ENCODE data around the gene ATP6V0D1.
A peak's percentile ranks its signal among the peaks of the same experiment; 100 is the strongest.

The ATP6V0D1 gene

DNA sequence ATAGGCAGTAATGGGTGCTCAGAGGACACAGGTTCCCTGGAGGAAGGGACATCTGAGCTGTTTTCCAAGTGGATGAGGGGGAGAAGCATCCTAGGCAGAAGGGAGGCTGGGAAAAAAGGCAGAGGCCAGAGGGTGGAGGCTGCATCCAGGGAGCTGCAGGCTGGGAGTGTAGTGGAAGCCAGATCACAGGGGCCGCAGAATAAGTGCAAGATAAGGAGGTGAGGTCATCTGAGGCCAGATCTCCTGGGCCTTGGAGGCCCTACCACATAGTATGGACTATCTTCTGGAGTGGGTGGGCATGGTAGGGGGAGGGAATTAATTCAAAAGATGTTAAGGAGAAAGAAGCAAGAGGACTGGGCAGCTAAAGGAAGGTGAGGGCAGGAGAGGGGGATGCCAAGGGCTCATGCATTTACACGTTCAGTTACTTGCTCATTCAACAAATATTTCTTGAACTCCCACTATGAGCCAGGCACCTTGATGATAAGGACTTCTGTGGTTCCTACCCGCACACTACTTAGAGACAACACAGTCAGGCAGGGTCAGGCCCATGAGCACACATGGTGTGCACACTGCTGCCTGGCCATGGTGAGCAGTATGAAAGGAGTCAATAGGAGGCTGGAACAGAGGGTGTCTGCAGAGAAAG is 45.3 kb upstream of the ATP6V0D1 start:
- TF ChIP-seq, protein P1, sequence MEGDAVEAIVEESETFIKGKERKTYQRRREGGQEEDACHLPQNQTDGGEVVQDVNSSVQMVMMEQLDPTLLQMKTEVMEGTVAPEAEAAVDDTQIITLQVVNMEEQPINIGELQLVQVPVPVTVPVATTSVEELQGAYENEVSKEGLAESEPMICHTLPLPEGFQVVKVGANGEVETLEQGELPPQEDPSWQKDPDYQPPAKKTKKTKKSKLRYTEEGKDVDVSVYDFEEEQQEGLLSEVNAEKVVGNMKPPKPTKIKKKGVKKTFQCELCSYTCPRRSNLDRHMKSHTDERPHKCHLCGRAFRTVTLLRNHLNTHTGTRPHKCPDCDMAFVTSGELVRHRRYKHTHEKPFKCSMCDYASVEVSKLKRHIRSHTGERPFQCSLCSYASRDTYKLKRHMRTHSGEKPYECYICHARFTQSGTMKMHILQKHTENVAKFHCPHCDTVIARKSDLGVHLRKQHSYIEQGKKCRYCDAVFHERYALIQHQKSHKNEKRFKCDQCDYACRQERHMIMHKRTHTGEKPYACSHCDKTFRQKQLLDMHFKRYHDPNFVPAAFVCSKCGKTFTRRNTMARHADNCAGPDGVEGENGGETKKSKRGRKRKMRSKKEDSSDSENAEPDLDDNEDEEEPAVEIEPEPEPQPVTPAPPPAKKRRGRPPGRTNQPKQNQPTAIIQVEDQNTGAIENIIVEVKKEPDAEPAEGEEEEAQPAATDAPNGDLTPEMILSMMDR (IDR thresholded peaks at IDR 0.05), result no peak

DNA sequence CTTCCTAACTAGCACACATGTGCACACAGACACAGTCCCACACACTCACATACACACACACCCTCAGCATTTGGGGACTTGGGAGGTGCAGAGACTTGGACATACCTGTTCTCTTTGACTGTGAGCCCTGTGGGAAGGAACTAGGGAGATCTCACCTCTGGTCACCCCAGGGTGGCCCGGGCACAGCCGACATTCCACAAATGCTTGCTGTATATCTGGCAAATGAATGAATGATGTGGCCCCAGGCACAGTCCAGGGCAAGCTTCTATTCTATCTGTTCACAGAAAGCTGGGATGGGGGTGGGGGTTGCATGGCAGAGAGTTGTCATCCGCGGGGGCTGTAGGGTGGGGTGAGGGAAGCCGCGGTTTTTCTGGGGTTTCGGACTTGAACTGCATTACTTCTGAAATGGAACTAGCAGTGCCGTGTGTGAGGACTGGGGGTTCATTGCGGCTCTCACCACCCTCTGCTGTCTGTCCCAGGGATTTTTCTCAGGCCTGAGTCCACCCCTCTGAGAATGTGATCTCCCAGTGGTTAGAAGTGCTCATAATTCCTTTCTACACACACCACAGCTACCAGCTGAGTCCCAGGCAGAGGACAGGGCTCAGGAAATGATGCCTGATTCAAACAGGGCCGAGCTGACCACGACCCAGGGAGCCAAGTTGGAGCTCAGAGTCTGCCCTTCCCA is 44.4 kb upstream of the ATP6V0D1 start:
- Histone ChIP-seq H3K4me1 (ENCODE audit: control insufficient read depth in 1 of 2, insufficient read depth in 1 of 2, low read depth in 1 of 2, low read length in 1 of 2) (peaks cover 25 to 31% of the 10 kb centered on the region in 2 experiments), H3K27ac (no peak overlapping the region), H3K9me3 (no peaks in the 10 kb centered on the region), H3K36me3 (no peaks in the 10 kb centered on the region), H3K27me3 (no peaks in the 10 kb centered on the region), H3K4me3 (ENCODE audit: low read depth in 1 of 2, low read length in 1 of 2) (no peak overlapping the region)
- TF ChIP-seq, protein P1 (IDR thresholded peaks at IDR 0.05), result no peak

More for the DNA sequence above, 45.3 kb upstream of the ATP6V0D1 start:
- H3K36me3 ChIP-seq, result no peaks in the 10 kb centered on the region
- H3K27ac ChIP-seq, result no peak overlapping the region
- H3K4me3 ChIP-seq (ENCODE audit: low read depth in 1 of 2, low read length in 1 of 2), result no peak overlapping the region
- no peaks in the 10 kb centered on the region for H3K27me3 ChIP-seq
- H3K9me3 ChIP-seq, result no peaks in the 10 kb centered on the region
- peaks cover 34% of the 10 kb centered on the region in 2 experiments for H3K4me1 ChIP-seq (ENCODE audit: control insufficient read depth in 1 of 2, insufficient read depth in 1 of 2, low read depth in 1 of 2, low read length in 1 of 2)

DNA sequence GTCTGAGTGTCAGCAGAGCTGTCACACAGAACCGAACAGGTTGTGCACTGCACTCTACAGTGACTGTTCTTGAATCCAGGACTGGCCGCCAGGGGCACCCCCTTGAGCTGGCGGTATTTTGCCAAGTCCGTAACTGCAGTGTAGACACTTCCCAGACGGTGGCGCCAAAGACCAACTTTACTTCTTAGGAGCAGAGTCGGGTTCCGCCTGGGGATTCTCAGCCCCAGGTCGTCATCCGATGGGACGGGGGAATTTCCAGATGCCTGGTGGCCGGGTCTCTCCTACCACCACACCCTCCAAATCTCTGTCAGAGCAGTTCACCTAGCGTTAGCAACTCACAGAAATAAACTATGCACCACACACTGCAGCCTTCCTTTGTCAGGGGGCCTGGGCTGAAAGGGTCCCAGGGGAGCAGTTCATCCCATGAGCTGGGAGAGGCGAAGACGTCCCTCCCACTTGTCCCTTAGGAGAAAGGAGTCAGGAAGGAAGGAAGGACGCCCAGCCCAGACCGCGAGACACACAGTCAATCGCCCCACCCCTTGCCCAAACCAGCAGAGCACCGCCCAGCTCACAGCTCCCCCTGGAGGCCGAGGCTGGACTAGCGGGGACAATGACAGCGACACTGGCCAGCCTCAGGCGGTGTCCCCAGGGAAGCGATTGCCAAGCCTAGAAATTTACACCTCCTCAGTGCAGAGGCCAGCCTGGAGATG is 40.3 kb upstream of the ATP6V0D1 start:
- Histone ChIP-seq H3K4me1 (ENCODE audit: control insufficient read depth in 1 of 2, insufficient read depth in 1 of 2, low read depth in 1 of 2, low read length in 1 of 2) (peaks cover 12 to 14% of the 10 kb centered on the region in 2 experiments), H3K9me3 (no peaks in the 10 kb centered on the region), H3K36me3 (no peaks in the 10 kb centered on the region), H3K4me3 (ENCODE audit: low read depth in 1 of 2, low read length in 1 of 2) (peak overlapping the region; percentile 68 to 74), H3K27ac (peak overlapping the region; percentile 98), H3K27me3 (no peaks in the 10 kb centered on the region)
- TF ChIP-seq, protein P1 (IDR thresholded peaks at IDR 0.05), result peak; percentile 94

DNA sequence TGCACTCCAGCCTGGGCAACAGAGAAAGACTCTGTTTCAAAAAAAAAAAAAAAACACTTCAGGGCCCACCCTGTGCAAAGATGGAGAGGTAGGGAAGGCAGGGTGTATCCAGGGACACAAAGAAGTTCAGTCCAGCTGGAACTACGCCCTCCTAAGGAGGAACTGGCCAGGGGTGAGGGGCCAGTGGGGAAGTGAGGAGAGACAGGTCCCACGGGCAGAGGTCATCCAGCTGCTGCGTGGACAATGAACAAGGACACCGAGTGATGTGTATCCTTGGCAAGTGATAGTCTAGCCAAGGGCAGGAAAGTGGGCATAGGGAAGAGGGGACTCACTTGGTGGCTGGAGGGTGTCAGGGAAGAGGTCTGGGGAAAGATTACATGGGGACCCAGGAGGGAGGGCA is 38.3 kb upstream of the ATP6V0D1 start:
- TF ChIP-seq, protein P1 (IDR thresholded peaks at IDR 0.05), result no peak
- H3K9me3 ChIP-seq, result no peaks in the 10 kb centered on the region
- peaks cover 19 to 22% of the 10 kb centered on the region in 2 experiments for H3K4me1 ChIP-seq (ENCODE audit: control insufficient read depth in 1 of 2, insufficient read depth in 1 of 2, low read depth in 1 of 2, low read length in 1 of 2)
- no peak overlapping the region for H3K4me3 ChIP-seq (ENCODE audit: low read depth in 1 of 2, low read length in 1 of 2)
- no peak overlapping the region for H3K27ac ChIP-seq
- no peaks in the 10 kb centered on the region for H3K36me3 ChIP-seq
- no peaks in the 10 kb centered on the region for H3K27me3 ChIP-seq

DNA sequence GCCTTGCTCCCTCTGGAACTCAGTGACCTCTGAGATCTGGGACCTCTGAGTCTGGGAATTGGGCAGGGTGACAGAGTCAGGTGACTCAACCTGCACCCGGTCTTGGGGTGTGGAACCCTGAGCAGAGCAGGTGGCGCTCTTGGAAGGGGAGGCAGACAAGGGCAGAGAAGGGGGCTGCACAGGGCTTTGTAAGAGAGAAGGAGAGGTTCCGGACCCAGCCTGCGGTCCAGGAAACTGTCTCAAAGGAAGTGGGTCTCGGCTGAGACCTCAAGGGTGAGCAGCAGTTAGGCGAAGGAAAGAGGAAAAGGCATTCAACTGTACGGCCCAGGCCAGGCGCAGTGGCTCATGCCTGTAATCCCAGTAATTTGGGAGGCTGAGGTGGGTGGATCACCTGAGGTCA is 37.7 kb upstream of the ATP6V0D1 start:
- Histone ChIP-seq H3K27me3 (no peaks in the 10 kb centered on the region), H3K4me1 (ENCODE audit: control insufficient read depth in 1 of 2, insufficient read depth in 1 of 2, low read depth in 1 of 2, low read length in 1 of 2) (peaks cover 24 to 27% of the 10 kb centered on the region in 2 experiments), H3K36me3 (no peaks in the 10 kb centered on the region), H3K9me3 (no peaks in the 10 kb centered on the region), H3K4me3 (ENCODE audit: low read depth in 1 of 2, low read length in 1 of 2) (no peak overlapping the region), H3K27ac (no peak overlapping the region)
- TF ChIP-seq, protein P1 (IDR thresholded peaks at IDR 0.05), result no peak
